Activated CD8-positive, alpha-beta T cell treated with anti-CD3 and anti-CD28 coated beads for 36 hours (primary cell): ENCODE results near the gene USP51. TPM values are rescaled to one million over a fixed set of nuclear protein-coding genes. Genes with fewer than 3 reads are reported as not detected.
"Not testable (repeated sequence)": the region's sequence is repeated elsewhere in the genome, so short reads cannot be mapped to it uniquely, and the experiment has no call there.

Experiments used
- ATAC-seq: fragments of 200-7000 bp; cut with Tn5 transposase; one replicate; pipeline ENCODE4 v1.10.0; 2021; ENCODE audit warnings: mild to moderate bottlenecking, moderate library complexity
- CTCF ChIA-PET: fragments of 350-600 bp; sonication (Branson Sonifier 250); formaldehyde crosslinking; loops from one replicate; lab custom pipeline; 2021; ENCODE audit warnings: antibody characterized with exemption; lab: Charles Lee
- POLR2A ChIA-PET: fragments of 350-600 bp; sonication (Branson Sonifier 250); formaldehyde crosslinking; loops from one replicate; lab custom pipeline; 2021; ENCODE audit warnings: antibody characterized with exemption; lab: Charles Lee
- DNase-seq: peaks from one replicate; pipeline ENCODE4 v3.0.0-alpha.2; 2020
- H3K27ac Mint-ChIP-seq: one replicate; pipeline ENCODE4 v1.8.0; 2021; ENCODE audit warnings: mild to moderate bottlenecking, mixed read lengths
- H3K27me3 Mint-ChIP-seq: one replicate; pipeline ENCODE4 v1.8.0; 2021; ENCODE audit warnings: mixed read lengths
- H3K36me3 Mint-ChIP-seq: one replicate; pipeline ENCODE4 v1.8.0; 2021; ENCODE audit warnings: low read depth, mixed read lengths
- H3K4me1 Mint-ChIP-seq: one replicate; pipeline ENCODE4 v1.8.0; 2021; ENCODE audit warnings: low read depth, mixed read lengths
- H3K4me3 Mint-ChIP-seq: one replicate; pipeline ENCODE4 v1.8.0; 2021; ENCODE audit warnings: mild to moderate bottlenecking, moderate library complexity, mixed read lengths
- H3K9me3 Mint-ChIP-seq: one replicate; pipeline ENCODE4 v1.8.0; 2021; ENCODE audit warnings: mixed read lengths
- CTCF ChIP-seq: fragments of 200-600 bp; IDR thresholded peaks from one replicate; pipeline ENCODE4 v1.8.0; 2022; ENCODE audit warnings: antibody characterized with exemption, mild to moderate bottlenecking
- intact Hi-C: fragments of 100-400 bp; cut with micrococcal nuclease; formaldehyde crosslinking; loops from one replicate; pipeline ENCODE4 v1.10.0; 2022
- total RNA-seq, 2 experiments: library from RNA; stranded (reverse); gene quantifications; one replicate each; pipeline ENCODE4 v1.2.3, GENCODE V29; 2021

Gene USP51
- total RNA-seq, 2 experiments from 2014 or later = 1.2 to 1.5 TPM

DNA sequence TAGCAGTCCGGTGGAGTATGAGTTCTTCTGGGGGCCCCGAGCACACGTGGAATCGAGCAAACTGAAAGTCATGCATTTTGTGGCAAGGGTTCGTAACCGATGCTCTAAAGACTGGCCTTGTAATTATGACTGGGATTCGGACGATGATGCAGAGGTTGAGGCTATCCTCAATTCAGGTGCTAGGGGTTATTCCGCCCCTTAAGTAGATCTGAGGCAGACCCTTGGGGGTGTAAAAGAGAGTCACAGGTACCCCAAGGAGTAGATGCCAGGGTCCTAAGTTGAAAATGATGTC is 36.9 kb downstream of the USP51 start:
- intact Hi-C loops = no loop called here
- POLR2A ChIA-PET = no interaction called here
- no peak for TF ChIP-seq CTCF
- Mint-ChIP-seq H3K9me3 (no peaks in the 10 kb centered on the region), H3K4me3 (peak overlapping the region; percentile 96), H3K4me1 (peaks cover 7% of the 10 kb centered on the region), H3K27ac (peak overlapping the region; percentile 95), H3K36me3 (no peaks in the 10 kb centered on the region), H3K27me3 (no peaks in the 10 kb centered on the region)
- CTCF ChIA-PET = no interaction called here
- ATAC-seq = peak; percentile 16
- DNase-seq = peak; percentile 8

DNA sequence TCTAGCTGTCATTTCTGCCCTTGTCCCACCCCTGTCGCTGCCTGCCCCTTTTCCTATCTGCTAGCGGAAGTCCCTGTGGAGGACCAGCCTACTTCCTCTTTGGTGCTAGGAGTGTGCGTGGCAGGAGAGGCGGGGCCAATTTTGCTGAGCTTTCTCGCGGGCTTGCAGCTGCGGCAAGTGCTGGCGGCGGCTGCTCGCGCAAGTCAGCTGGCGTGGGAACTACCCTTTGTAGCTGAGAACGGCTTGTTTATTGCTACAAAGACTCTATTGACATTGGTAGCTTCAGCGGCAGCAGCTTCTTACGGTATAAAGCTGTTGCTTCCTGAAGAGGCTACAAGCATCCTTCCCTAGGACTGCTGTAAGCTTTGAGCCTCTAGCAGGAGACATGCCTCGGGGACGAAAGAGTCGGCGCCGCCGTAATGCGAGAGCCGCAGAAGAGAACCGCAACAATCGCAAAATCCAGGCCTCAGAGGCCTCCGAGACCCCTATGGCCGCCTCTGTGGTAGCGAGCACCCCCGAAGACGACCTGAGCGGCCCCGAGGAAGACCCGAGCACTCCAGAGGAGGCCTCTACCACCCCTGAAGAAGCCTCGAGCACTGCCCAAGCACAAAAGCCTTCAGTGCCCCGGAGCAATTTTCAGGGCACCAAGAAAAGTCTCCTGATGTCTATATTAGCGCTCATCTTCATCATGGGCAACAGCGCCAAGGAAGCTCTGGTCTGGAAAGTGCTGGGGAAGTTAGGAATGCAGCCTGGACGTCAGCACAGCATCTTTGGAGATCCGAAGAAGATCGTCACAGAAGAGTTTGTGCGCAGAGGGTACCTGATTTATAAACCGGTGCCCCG is 37.4 kb downstream of the USP51 start, which contains the start of gene MAGEH1:
Gene MAGEH1 (plus strand): TSS at position 138 of the 843 bp plus-strand sequence. CDS start 248 bp downstream, at position 386.
- ChIA-PET CTCF (interaction anchor here (0.8 to 1.5 kb wide), 3 partner anchors 28 to 265 kb away, joined by 3 to 5 read pairs (median 3); partner anchors contain the start of gene RRAGB), POLR2A (interaction anchor here (0.5 to 1.3 kb wide), 2 partner anchors 37 to 887 kb away, joined by 3 to 8 read pairs; no protein-coding TSS in a partner anchor)
- TF ChIP-seq CTCF = no peak
- H3K9me3 Mint-ChIP-seq = no peaks in the 10 kb centered on the region
- intact Hi-C loops = no loop called here
- peak within 1 kb of the TSS; percentile 96 for H3K4me3 Mint-ChIP-seq
- DNase-seq (peak; percentile 85), ATAC-seq (peak; percentile 96)
- H3K36me3 Mint-ChIP-seq = no peaks in the 10 kb centered on the region
- H3K27me3 Mint-ChIP-seq = no peaks in the 10 kb centered on the region
- peaks cover 7% of the 10 kb centered on the region for H3K4me1 Mint-ChIP-seq
- H3K27ac Mint-ChIP-seq = peak within 1 kb of the TSS; percentile 95

- Mint-ChIP-seq H3K36me3 (no peaks in the 10 kb centered on the region), H3K9me3 (no peaks in the 10 kb centered on the region), H3K27me3 (no peaks in the 10 kb centered on the region), H3K27ac (peak overlapping the region; percentile 95), H3K4me1 (peaks cover 7% of the 10 kb centered on the region), H3K4me3 (peak overlapping the region; percentile 96)
- intact Hi-C loops = no loop called here
- no peak for TF ChIP-seq CTCF
- ChIA-PET POLR2A (interaction anchor here (1.3 kb wide), 1 partner anchor 37 kb away, joined by 8 read pairs; no protein-coding TSS in a partner anchor), CTCF (interaction anchor here (0.8 to 1.5 kb wide), 3 partner anchors 28 to 266 kb away, joined by 3 to 5 read pairs (median 3); partner anchors contain the start of gene RRAGB)
- ATAC-seq = peak; percentile 28
- no peak for DNase-seq
Measured at GRCh38 chrX:55451626-55451989, 38.0 kb downstream of the USP51 start.

DNA sequence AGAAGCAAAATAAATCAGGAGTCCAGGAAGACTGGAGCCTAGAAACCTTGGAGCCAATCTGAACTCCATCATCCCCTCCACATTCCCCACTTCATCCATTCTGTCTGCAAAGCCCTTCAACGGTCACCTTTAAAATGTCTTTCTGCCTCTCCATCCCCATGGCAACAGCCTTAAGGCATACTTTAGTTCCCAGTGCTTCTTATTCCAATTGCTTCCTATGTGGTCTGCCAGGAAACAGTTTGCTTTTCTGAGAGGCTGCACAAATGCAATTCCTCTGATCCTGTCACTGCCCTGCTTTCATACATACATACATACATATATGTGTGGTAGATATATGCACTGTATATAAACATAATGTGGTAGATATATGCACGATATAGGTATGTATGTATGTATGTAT is 38.5 kb downstream of the USP51 start:
- Mint-ChIP-seq H3K9me3 (no peaks in the 10 kb centered on the region), H3K4me1 (peaks cover 7% of the 10 kb centered on the region), H3K27me3 (no peaks in the 10 kb centered on the region), H3K27ac (no peak overlapping the region), H3K4me3 (peak overlapping the region; percentile 96), H3K36me3 (no peaks in the 10 kb centered on the region)
- intact Hi-C loops = no loop called here
- ChIA-PET CTCF (interaction anchor here (1.2 to 1.5 kb wide), 2 partner anchors 29 to 38 kb away, joined by 3 to 5 read pairs; no protein-coding TSS in a partner anchor), POLR2A (interaction anchor here (1.3 kb wide), 1 partner anchor 38 kb away, joined by 8 read pairs; no protein-coding TSS in a partner anchor)
- no peak for TF ChIP-seq CTCF
- ATAC-seq (no peak), DNase-seq (no peak)

- ATAC-seq (no peak), DNase-seq (no peak)
- POLR2A ChIA-PET = no interaction called here
- intact Hi-C loops = no loop called here
- H3K9me3 Mint-ChIP-seq = no peaks in the 10 kb centered on the region
- no peaks in the 10 kb centered on the region for H3K36me3 Mint-ChIP-seq
- TF ChIP-seq CTCF = no peak
- no peak overlapping the region for H3K27ac Mint-ChIP-seq
- no peak overlapping the region for H3K4me3 Mint-ChIP-seq
- H3K27me3 Mint-ChIP-seq = no peaks in the 10 kb centered on the region
- CTCF ChIA-PET = no interaction called here
- H3K4me1 Mint-ChIP-seq = peaks cover 7% of the 10 kb centered on the region
Measured at GRCh38 chrX:55450259-55450658, 39.4 kb downstream of the USP51 start.

GRCh38 chrX:55443468-55443867 is 46.2 kb downstream of the USP51 start:
- intact Hi-C loops, POLR2A ChIA-PET, ATAC-seq, H3K27ac Mint-ChIP-seq, CTCF ChIA-PET, DNase-seq, H3K27me3 Mint-ChIP-seq, H3K36me3 Mint-ChIP-seq, H3K4me3 Mint-ChIP-seq, H3K9me3 Mint-ChIP-seq, H3K4me1 Mint-ChIP-seq: not testable (repeated sequence)
